ENCODE measurements around the gene NXPE2.

GRCh38 chr11:114650661-114651060, 27.7 kb upstream of the NXPE2 start:
- TF ChIP-seq ZNF529 (tag by site-specific recombination; IDR thresholded peaks at IDR 0.05; ENCODE audit: insufficient replicate concordance) = no peak
- TF ChIP-seq ZNF114 (tag by site-specific recombination; IDR thresholded peaks at IDR 0.05) = no peak
- TF ChIP-seq CTCF (tag by site-specific recombination; IDR thresholded peaks at IDR 0.05) = no peak
- TF ChIP-seq ZNF501 (tag by site-specific recombination; IDR thresholded peaks at IDR 0.05) = no peak
- TF ChIP-seq ZNF23 (tag by site-specific recombination; IDR thresholded peaks at IDR 0.05; ENCODE audit: borderline replicate concordance) = no peak
- TF ChIP-seq ZFP37 (tag by site-specific recombination; IDR thresholded peaks at IDR 0.05) = no peak
- no peak for TF ChIP-seq REST (tag by site-specific recombination; IDR thresholded peaks at IDR 0.05)
- TF ChIP-seq ELK4 (IDR thresholded peaks at IDR 0.05; ENCODE audit: borderline replicate concordance, low read depth, low read length) = no peak
- no peak for TF ChIP-seq ZBTB11 (tag by site-specific recombination; conservative IDR thresholded peaks at IDR 0.05; ENCODE audit: low read depth)
- TF ChIP-seq ZBTB7A (tag by site-specific recombination; IDR thresholded peaks at IDR 0.05; ENCODE audit: low read depth) = no peak
- no peak for TF ChIP-seq ZFP3 (tag by site-specific recombination; IDR thresholded peaks at IDR 0.05; ENCODE audit: low read depth)
- no peak for TF ChIP-seq ZNF138 (tag by site-specific recombination; IDR thresholded peaks at IDR 0.05; ENCODE audit: borderline replicate concordance)
- TF ChIP-seq PRDM6 (tag by site-specific recombination; IDR thresholded peaks at IDR 0.05) = no peak

Measured in HEK293 (cell line).